Stomach (tissue), 9 donors: Measurements from ENCODE around the gene NPIPB8. TPM values are rescaled to one million over a fixed set of nuclear protein-coding genes. Genes with fewer than 3 reads are reported as not detected.
A peak's percentile ranks its signal among the peaks of the same experiment; 100 is the strongest.
"Not testable (repeated sequence)": the region's sequence is repeated elsewhere in the genome, so short reads cannot be mapped to it uniquely, and the experiment has no call there.

Experiments
- DNase-seq, 2 donors: peaks; one replicate each; pipeline versions ENCODE4 v3.0.0 to v3.0.0-alpha.2; 2013 to 2019
- H3K27ac ChIP-seq, 5 donors: fragments of 200-600 bp in 4 of 5; sonication (generic) in 4 of 5; one replicate each; pipeline ENCODE4 v1.5.1; 2013 to 2019; ENCODE audit warnings: mild to moderate bottlenecking in 1 of 5, moderate library complexity in 1 of 5
- H3K27me3 ChIP-seq, 3 donors: fragments of 200-600 bp; sonication (generic); one replicate each; pipeline ENCODE4 v1.5.1; 2017 to 2019; ENCODE audit warnings: mixed run types in 1 of 3
- H3K36me3 ChIP-seq, 4 donors: fragments of 200-600 bp; sonication (generic); 1 replicate in 3 of 4; 2 replicates in 1 of 4; pipeline ENCODE4 v1.5.1; 2016 to 2019
- H3K4me1 ChIP-seq, 4 donors: fragments of 200-600 bp; sonication (generic); one replicate each; pipeline ENCODE4 v1.5.1; 2016 to 2019
- H3K4me3 ChIP-seq, 4 donors: fragments of 200-600 bp; sonication (generic) in 3 of 4; one replicate each; pipeline ENCODE4 v1.5.1; 2016 to 2019; ENCODE audit warnings: mild to moderate bottlenecking in 1 of 4
- H3K9me3 ChIP-seq, 4 donors: fragments of 200-600 bp; sonication (generic); one replicate each; pipeline ENCODE4 v1.5.1; 2016 to 2019
- EP300 ChIP-seq: sonication (generic); formaldehyde crosslinking; IDR thresholded peaks from one replicate; pipeline ENCODE4 v1.6.1; 2017; ENCODE audit warnings: antibody characterized with exemption
- POLR2A ChIP-seq, 4 donors: fragments of 450-650 bp; IDR thresholded peaks; one replicate each; pipeline ENCODE4 v1.6.1; 2016; ENCODE audit warnings: antibody characterized with exemption in 4 of 4, control low read depth in 2 of 4, mild to moderate bottlenecking in 1 of 4, moderate library complexity in 1 of 4
- POLR2AphosphoS5 ChIP-seq, 3 donors: sonication (generic); formaldehyde crosslinking; IDR thresholded peaks; one replicate each; pipeline ENCODE4 v1.6.1; 2016; ENCODE audit warnings: antibody characterized with exemption in 3 of 3
- WGBS, 5 donors: extraction: QIAGEN DNeasy Blood & Tissue Kit in 3 of 5; methylation state at CpG; one replicate each; pipeline versions ENCODE4 v1.1.5 to v1.1.7; 2013 to 2018; 5-methylcytosine and 5-hydroxymethylcytosine counted together
- intact Hi-C: fragments of 100-400 bp; cut with DNase I; formaldehyde crosslinking; loops from one replicate; pipeline ENCODE4 v1.15.1; 2023; ENCODE audit warnings: low total_unique reads
- polyA plus RNA-seq, 3 donors: library from polyadenylated mRNA; stranded (reverse); fragments of 200-250 nt; gene quantifications; one replicate each; pipeline ENCODE4 v1.2.3, GENCODE V29; 2013
- total RNA-seq, 5 donors: library from RNA; depleted of rRNA; stranded (reverse); fragments of >200 nt; gene quantifications; one replicate each; pipeline versions ENCODE4 v1.1.0 to v1.2.3, GENCODE V29; 2014 to 2016
- TF ChIP-seq, protein P1 (sequence below), 7 experiments: fragments of 450-650 bp in 4 of 7; fragments of 200-600 bp in 3 of 7; sonication (generic) in 3 of 7; IDR thresholded peaks; one replicate each; pipeline ENCODE4 v1.5.1; 2016 to 2019; ENCODE audit warnings: antibody characterized with exemption in 7 of 7, control low read depth in 2 of 7, mild to moderate bottlenecking in 1 of 7
- donor health status: healthy with polysubstance abuse.
- donor health status: Bipolar disorder and iron deficiency.
- donor health status: healthy.

The NPIPB8 gene
- total and polyA plus RNA-seq, 8 donors = 0.08 to 1.0 TPM; not detected in 6

- Histone ChIP-seq H3K36me3 (peaks cover 0 to 22% (median 12%) of the 10 kb centered on the region in 4 donors), H3K4me3 (peak overlapping the region in 1 of 4 donors; percentile 31), H3K27ac (peak overlapping the region; percentile 10 to 80 (median 65)), H3K27me3 (peaks cover 0 to 6% (median 0%) of the 10 kb centered on the region in 3 donors), H3K4me1 (peaks cover 12 to 37% (median 21%) of the 10 kb centered on the region in 4 donors), H3K9me3 (no peaks in the 10 kb centered on the region)
- TF ChIP-seq EP300 (no peak), POLR2A (IDR thresholded peaks at IDR 0.05) (no peak)
- TF ChIP-seq, protein P1, sequence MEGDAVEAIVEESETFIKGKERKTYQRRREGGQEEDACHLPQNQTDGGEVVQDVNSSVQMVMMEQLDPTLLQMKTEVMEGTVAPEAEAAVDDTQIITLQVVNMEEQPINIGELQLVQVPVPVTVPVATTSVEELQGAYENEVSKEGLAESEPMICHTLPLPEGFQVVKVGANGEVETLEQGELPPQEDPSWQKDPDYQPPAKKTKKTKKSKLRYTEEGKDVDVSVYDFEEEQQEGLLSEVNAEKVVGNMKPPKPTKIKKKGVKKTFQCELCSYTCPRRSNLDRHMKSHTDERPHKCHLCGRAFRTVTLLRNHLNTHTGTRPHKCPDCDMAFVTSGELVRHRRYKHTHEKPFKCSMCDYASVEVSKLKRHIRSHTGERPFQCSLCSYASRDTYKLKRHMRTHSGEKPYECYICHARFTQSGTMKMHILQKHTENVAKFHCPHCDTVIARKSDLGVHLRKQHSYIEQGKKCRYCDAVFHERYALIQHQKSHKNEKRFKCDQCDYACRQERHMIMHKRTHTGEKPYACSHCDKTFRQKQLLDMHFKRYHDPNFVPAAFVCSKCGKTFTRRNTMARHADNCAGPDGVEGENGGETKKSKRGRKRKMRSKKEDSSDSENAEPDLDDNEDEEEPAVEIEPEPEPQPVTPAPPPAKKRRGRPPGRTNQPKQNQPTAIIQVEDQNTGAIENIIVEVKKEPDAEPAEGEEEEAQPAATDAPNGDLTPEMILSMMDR (IDR thresholded peaks at IDR 0.05) = no peak
- 66 to 78% (median 70%) methylated on average over 10 of the region's 10 CpGs for WGBS, 5 donors
- DNase-seq = peak in 1 of 2 donors; percentile 26
- intact Hi-C loops = no loop called here
Observed at GRCh38 chr16:28610595-28611191, 27.2 kb upstream of the NPIPB8 start.

DNA sequence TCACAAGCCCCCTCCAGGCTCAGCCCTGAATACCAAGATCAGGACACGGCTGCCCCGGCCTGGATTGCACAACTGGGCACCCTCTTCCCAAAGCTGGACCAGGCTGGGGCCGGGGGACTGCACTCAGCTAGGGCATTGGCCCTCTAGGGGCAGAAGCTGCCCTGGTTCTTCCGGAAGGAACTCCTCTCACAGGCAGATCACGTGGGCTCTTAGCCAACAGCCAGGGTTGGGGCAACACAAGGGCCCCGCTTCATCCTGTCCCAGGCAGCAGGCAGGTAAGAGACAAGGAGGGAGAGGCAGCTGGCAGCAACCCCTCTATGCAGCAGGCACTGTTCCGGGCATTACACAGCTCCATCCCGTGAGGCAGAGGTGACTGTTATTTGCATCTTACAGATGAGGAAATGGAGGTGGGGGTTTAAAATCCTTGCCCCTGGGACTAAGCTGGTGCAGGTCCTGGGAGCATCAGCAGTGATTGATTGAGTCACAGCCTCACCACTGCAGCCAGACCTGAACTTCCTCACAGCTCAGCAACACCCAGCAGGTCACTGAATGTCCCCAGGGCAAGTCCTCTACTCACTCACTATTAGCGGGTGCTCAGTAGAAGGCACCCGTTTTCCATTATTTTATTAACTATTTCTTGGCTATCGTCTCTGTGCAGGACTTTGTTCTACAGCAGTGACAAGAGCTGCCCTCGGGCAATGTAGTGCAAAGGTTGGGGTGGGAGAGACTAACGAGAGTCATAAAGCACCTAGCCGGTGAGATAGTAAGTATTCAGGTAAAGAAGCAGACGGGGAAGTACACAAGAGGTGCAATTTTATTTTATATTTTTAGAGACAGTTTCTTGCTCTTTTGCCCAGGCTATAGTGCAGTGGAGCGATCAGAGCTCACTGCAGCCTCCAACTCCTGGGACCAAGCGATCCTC, 25.2 kb upstream of the NPIPB8 start:
- peaks cover 12 to 37% (median 21%) of the 10 kb centered on the region in 4 donors for H3K4me1 ChIP-seq
- H3K27ac ChIP-seq, H3K4me3 ChIP-seq, H3K36me3 ChIP-seq, H3K9me3 ChIP-seq, DNase-seq, H3K27me3 ChIP-seq, intact Hi-C loops: not testable (repeated sequence)
- WGBS, 5 donors = no CpG with 5 or more reads among the region's 17 CpGs

GRCh38 chr16:28613912-28614311, 24.0 kb upstream of the NPIPB8 start:
- intact Hi-C loops, DNase-seq, H3K27me3 ChIP-seq, H3K27ac ChIP-seq, H3K9me3 ChIP-seq, H3K4me3 ChIP-seq, H3K36me3 ChIP-seq: not testable (repeated sequence)
- 25 to 70% (median 56%) methylated on average over 2 to 7 of the region's 26 CpGs; no CpG with 5 or more reads in 1 of the 5 donors for WGBS, 5 donors
- H3K4me1 ChIP-seq = peaks cover 12 to 25% (median 20%) of the 10 kb centered on the region in 4 donors

- 81 to 86% (median 86%) methylated on average over 13 to 16 of the region's 16 CpGs for WGBS, 5 donors
- peaks cover 0 to 14% (median 2%) of the 10 kb centered on the region in 4 donors for H3K36me3 ChIP-seq
- intact Hi-C loops = not testable (repeated sequence)
Observed at GRCh38 chr16:28614561-28614960, 23.3 kb upstream of the NPIPB8 start.

DNA sequence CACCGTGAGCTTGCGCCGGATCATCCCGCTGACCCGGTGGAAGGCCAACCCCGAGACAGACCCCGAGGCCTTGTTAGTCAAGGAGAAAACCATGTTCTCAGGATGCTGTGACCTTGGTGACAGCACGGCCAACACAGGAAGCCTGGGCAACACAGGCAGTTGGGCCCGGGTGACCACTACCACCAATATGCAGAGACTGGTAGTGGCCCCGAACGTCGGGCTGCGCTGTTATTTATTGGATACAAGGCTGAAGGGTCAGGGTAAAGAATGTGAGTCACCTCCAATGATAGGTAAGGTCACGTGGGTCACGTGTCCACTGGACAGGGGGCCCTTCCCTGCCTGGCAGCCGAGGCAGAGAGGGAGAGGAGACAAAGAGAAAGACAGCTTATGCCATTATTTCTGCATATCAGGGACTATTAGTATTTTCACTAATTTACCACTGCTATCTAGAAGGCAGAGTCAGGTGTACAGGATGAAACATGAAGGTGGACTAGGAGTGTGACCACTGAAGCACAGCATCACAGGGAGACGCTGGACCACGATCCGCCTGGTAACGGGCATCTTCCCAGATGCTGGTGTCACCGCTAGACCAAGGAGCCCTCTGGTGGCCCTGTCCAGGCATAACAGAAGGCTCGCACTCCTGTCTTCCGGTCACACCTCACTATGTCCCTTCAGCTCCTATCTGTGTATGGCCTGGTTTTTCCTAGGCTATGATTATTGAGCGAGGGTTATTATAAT, 22.2 kb upstream of the NPIPB8 start:
- peaks cover 0 to 14% (median 2%) of the 10 kb centered on the region in 4 donors for H3K36me3 ChIP-seq
- H3K27me3 ChIP-seq, H3K4me3 ChIP-seq, intact Hi-C loops, H3K4me1 ChIP-seq, H3K27ac ChIP-seq, H3K9me3 ChIP-seq: not testable (repeated sequence)
- WGBS, 5 donors = 15 to 50% (median 48%) methylated on average over 11 to 18 of the region's 24 CpGs
- TF ChIP-seq, protein P1 (IDR thresholded peaks at IDR 0.05) = peak in 5 of 7 experiments; percentile 56 to 74 (median 70)
- peak in 1 of 3 donors; percentile 23 for TF ChIP-seq POLR2AphosphoS5 (IDR thresholded peaks at IDR 0.05)
- peak; percentile 60 to 71 for DNase-seq

More at GRCh38 chr16:28614561-28614960, 23.3 kb upstream of the NPIPB8 start:
- DNase-seq, H3K27ac ChIP-seq, H3K9me3 ChIP-seq, H3K4me3 ChIP-seq, H3K27me3 ChIP-seq: not testable (repeated sequence)
- H3K4me1 ChIP-seq = peaks cover 10 to 18% (median 14%) of the 10 kb centered on the region in 4 donors
